T-helper 1 cell (primary cell): ENCODE data around the gene APOBEC3F.

ENCODE experiments used
- DNase-seq, 5 donors: peaks; one replicate each; pipeline ENCODE4 v3.0.0-alpha.2; 2012 to 2020

The APOBEC3F gene

GRCh38 chr22:39094717-39095389, 54.2 kb downstream of the APOBEC3F start:
- DNase-seq: peak in 2 of 5 donors; percentile 35 to 67

- DNase-seq: no peak
Measured at GRCh38 chr22:39095971-39096370, 55.3 kb downstream of the APOBEC3F start.

GRCh38 chr22:39097098-39098020, 56.7 kb downstream of the APOBEC3F start, which contains the start of gene APOBEC3H:
Gene APOBEC3H (plus strand): TSS chr22:39097244. CDS start chr22:39100279, 3,035 bp downstream.
- DNase-seq: peak in 1 of 5 donors; percentile 70

DNA sequence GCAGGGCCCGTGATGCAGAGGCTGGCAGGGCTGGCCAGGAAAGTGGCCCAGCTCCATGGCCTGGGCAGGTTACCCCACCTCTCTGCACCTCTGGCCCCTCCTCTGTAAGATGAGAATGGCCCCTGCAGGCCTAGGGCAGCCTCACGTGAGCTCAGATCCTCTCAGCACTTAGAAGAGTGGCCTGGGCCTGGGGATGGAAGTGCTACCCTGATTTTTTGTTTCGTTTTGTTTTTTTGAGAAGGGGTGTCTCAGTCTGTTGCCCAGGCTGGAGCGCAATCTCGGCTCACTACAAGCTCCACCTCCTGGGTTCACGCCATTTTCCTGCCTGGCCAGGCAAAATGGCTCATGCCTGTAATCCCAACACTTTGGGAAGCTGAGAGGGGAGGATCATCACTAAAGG, 57.4 kb downstream of the APOBEC3F start:
- no peak for DNase-seq

DNA sequence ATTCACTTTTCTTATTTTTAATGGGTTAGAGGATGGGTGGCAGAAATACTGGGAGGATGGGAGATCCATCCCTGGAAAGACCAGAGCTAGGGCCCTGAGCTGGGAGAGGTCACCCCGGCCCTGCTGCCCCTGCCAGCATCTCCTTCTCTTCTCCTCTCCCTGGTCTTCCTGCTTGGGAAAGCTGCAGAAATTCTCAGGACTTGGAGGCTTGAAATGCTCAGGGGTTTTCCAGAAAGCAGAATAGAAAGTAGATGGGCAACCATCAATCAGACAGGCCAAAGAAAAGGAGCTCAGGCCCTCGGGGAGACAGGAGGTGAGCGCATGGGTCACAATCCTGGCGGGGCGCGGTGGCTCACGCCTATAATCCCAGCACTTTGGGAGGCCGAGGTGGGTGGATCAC, 57.9 kb downstream of the APOBEC3F start:
- no peak for DNase-seq

GRCh38 chr22:39101226-39101625, 60.6 kb downstream of the APOBEC3F start:
- no peak for DNase-seq

- no peak for DNase-seq
Measured at GRCh38 chr22:39103431-39103830, 62.8 kb downstream of the APOBEC3F start.
